IMR-90 (cell line): ENCODE results near the gene SYS1. TPM values are rescaled to one million over a fixed set of nuclear protein-coding genes. Genes with fewer than 3 reads are reported as not detected.

Experiments used
- ATAC-seq: fragments of 200-7000 bp; cut with Tn5 transposase; 2 replicates; pipeline ENCODE4 v1.9.1; 2020; ENCODE audit warnings: low read depth, mild to moderate bottlenecking, moderate library complexity
- BruUV-seq: library from RNA; stranded (reverse); fragments of 400-500 nt; replicated peaks from 2 replicates; lab custom pipeline; 2021; lab: Mats Ljungman, UMichigan
- CTCF ChIA-PET: fragments of 300-600 bp; formaldehyde crosslinking; extraction: SDS; loops from one replicate; lab custom pipeline; 2021; ENCODE audit warnings: antibody characterized with exemption; lab: Yijun Ruan, JAX
- POLR2A ChIA-PET: fragments of 300-600 bp; sonication (Branson Sonifier 250); formaldehyde crosslinking; loops from one replicate; lab custom pipeline; 2022; ENCODE audit warnings: antibody characterized with exemption; ENCODE audit not compliant: unreplicated experiment; lab: Charles Lee
- DNase-seq: peaks from one replicate; pipeline ENCODE4 v3.0.0; 2013
- H2AFZ ChIP-seq: replicated peaks from 2 replicates; pipeline ENCODE3; 2013; ENCODE audit warnings: low read length, mild to moderate bottlenecking; ENCODE audit not compliant: poor library complexity
- H2AK5ac ChIP-seq: 2 replicates; pipeline ENCODE4 v1.6.1; 2013; ENCODE audit warnings: low read depth, low read length, inconsistent platforms
- H2AK9ac ChIP-seq: replicated peaks from 2 replicates; pipeline ENCODE3; 2013; ENCODE audit warnings: mild to moderate bottlenecking, low read depth, low read length, moderate library complexity; ENCODE audit not compliant: poor library complexity
- H2BK120ac ChIP-seq: 2 replicates; pipeline ENCODE4 v1.6.1; 2013; ENCODE audit warnings: low read depth, low read length, inconsistent platforms
- H2BK15ac ChIP-seq: 3 replicates; pipeline ENCODE4 v1.6.1; 2013; ENCODE audit warnings: low read depth, low read length, inconsistent platforms
- H2BK20ac ChIP-seq: 2 replicates; pipeline ENCODE4 v1.6.1; 2013; ENCODE audit warnings: low read depth, mild to moderate bottlenecking, inconsistent platforms, low read length, moderate library complexity
- H2BK5ac ChIP-seq: 2 replicates; pipeline ENCODE4 v1.6.1; 2013; ENCODE audit warnings: mild to moderate bottlenecking, low read depth, low read length, inconsistent platforms; ENCODE audit not compliant: poor library complexity, severe bottlenecking
- H3K14ac ChIP-seq: replicated peaks from 2 replicates; pipeline ENCODE4 v1.6.1; 2013; ENCODE audit warnings: low read depth, low read length, inconsistent platforms
- H3K18ac ChIP-seq: 2 replicates; pipeline ENCODE4 v1.6.1; 2013; ENCODE audit warnings: low read depth, low read length, control low read depth
- H3K23ac ChIP-seq: 2 replicates; pipeline ENCODE4 v1.6.1; 2013; ENCODE audit warnings: low read depth, low read length, inconsistent platforms
- H3K27ac ChIP-seq: 2 replicates; pipeline ENCODE4 v1.5.1; 2013; ENCODE audit warnings: mild to moderate bottlenecking, control low read depth, low read length; ENCODE audit not compliant: insufficient read depth
- H3K27me3 ChIP-seq: 2 replicates; pipeline ENCODE4 v1.6.1; 2013; ENCODE audit warnings: low read length; ENCODE audit not compliant: control insufficient read depth, insufficient read depth
- H3K36me3 ChIP-seq: 2 replicates; pipeline ENCODE4 v1.6.1; 2013; ENCODE audit warnings: low read length, mixed read lengths; ENCODE audit not compliant: control insufficient read depth, insufficient read depth
- H3K4ac ChIP-seq: 2 replicates; pipeline ENCODE4 v1.6.1; 2013; ENCODE audit warnings: low read depth, low read length, inconsistent platforms
- H3K4me1 ChIP-seq: 2 replicates; pipeline ENCODE4 v1.6.1; 2013; ENCODE audit warnings: low read length, mixed read lengths; ENCODE audit not compliant: control insufficient read depth, insufficient read depth
- H3K4me2 ChIP-seq: 2 replicates; pipeline ENCODE4 v1.6.1; 2013; ENCODE audit warnings: low read depth, mild to moderate bottlenecking, control low read depth, low read length, moderate library complexity
- H3K4me3 ChIP-seq: 2 replicates; pipeline ENCODE4 v1.5.1; 2013; ENCODE audit warnings: low read depth, mild to moderate bottlenecking, control low read depth, low read length, moderate library complexity; ENCODE audit not compliant: insufficient read depth
- H3K56ac ChIP-seq: 2 replicates; pipeline ENCODE4 v1.6.1; 2013; ENCODE audit warnings: low read length, inconsistent platforms; ENCODE audit not compliant: insufficient read depth; ENCODE audit errors: extremely low read depth
- H3K79me1 ChIP-seq, 2 experiments: 2 replicates each; pipeline ENCODE4 v1.6.1; 2013; ENCODE audit warnings: low read length in 2 of 2, inconsistent platforms in 1 of 2, low read depth in 1 of 2
- H3K9ac ChIP-seq: 2 replicates; pipeline ENCODE4 v1.6.1; 2013; ENCODE audit warnings: low read depth, low read length, control low read depth
- H3K9me1 ChIP-seq: 2 replicates; pipeline ENCODE4 v1.6.1; 2013; ENCODE audit warnings: low read length, inconsistent platforms; ENCODE audit not compliant: insufficient read depth
- H3K9me3 ChIP-seq: 2 replicates; pipeline ENCODE4 v1.6.1; 2013; ENCODE audit warnings: low read length; ENCODE audit not compliant: control insufficient read depth, insufficient read depth
- H4K20me1 ChIP-seq: 2 replicates; pipeline ENCODE4 v1.6.1; 2013; ENCODE audit warnings: low read length, inconsistent platforms; ENCODE audit not compliant: insufficient read depth
- H4K5ac ChIP-seq: 2 replicates; pipeline ENCODE4 v1.6.1; 2013; ENCODE audit warnings: mild to moderate bottlenecking, low read depth, low read length, control low read depth
- H4K8ac ChIP-seq, 2 experiments: 2 replicates each; pipeline ENCODE4 v1.6.1; 2013; ENCODE audit warnings: low read depth in 2 of 2, low read length in 2 of 2, control low read depth in 1 of 2, inconsistent platforms in 1 of 2
- H4K91ac ChIP-seq: 2 replicates; pipeline ENCODE4 v1.6.1; 2013; ENCODE audit warnings: low read depth, low read length, inconsistent platforms; ENCODE audit not compliant: insufficient read depth
- BHLHE40 ChIP-seq: fragments of 150-350 bp; IDR thresholded peaks from 2 replicates; pipeline ENCODE4 v1.6.1; 2016; ENCODE audit warnings: mild to moderate bottlenecking, low read depth, low read length
- CEBPB ChIP-seq: IDR thresholded peaks from 2 replicates; pipeline ENCODE4 v1.6.1; 2012; ENCODE audit warnings: low read depth, low read length, improper control_type of control experiment
- CHD1 ChIP-seq: IDR thresholded peaks from 2 replicates; pipeline ENCODE4 v1.6.1; 2012; ENCODE audit warnings: low read depth, low read length, improper control_type of control experiment
- ELK1 ChIP-seq: fragments of 150-350 bp; IDR thresholded peaks from 2 replicates; pipeline ENCODE4 v1.6.1; 2016; ENCODE audit warnings: low read depth, mild to moderate bottlenecking, low read length, moderate library complexity, borderline replicate concordance
- FOS ChIP-seq: fragments of 150-350 bp; IDR thresholded peaks from 2 replicates; pipeline ENCODE4 v1.6.1; 2016; ENCODE audit warnings: low read depth, low read length
- MAZ ChIP-seq: IDR thresholded peaks from 2 replicates; pipeline ENCODE4 v1.6.1; 2012; ENCODE audit warnings: low read depth, mild to moderate bottlenecking, low read length, improper control_type of control experiment, moderate library complexity, borderline replicate concordance
- MXI1 ChIP-seq: IDR thresholded peaks from 2 replicates; pipeline ENCODE4 v1.6.1; 2012; ENCODE audit warnings: low read depth, mild to moderate bottlenecking, low read length, moderate library complexity, borderline replicate concordance
- RAD21 ChIP-seq: IDR thresholded peaks from 2 replicates; pipeline ENCODE4 v1.6.1; 2012; ENCODE audit warnings: low read length, improper control_type of control experiment
- RCOR1 ChIP-seq: IDR thresholded peaks from 2 replicates; pipeline ENCODE4 v1.6.1; 2012; ENCODE audit warnings: mild to moderate bottlenecking, low read length, improper control_type of control experiment; ENCODE audit not compliant: insufficient replicate concordance
- RFX5 ChIP-seq: IDR thresholded peaks from 2 replicates; pipeline ENCODE4 v1.8.0; 2012; ENCODE audit warnings: low read depth, mild to moderate bottlenecking, low read length, moderate library complexity
- SMC3 ChIP-seq: fragments of 150-350 bp; IDR thresholded peaks from 2 replicates; pipeline ENCODE4 v1.6.1; 2016; ENCODE audit warnings: low read depth, mild to moderate bottlenecking, antibody characterized with exemption, low read length, moderate library complexity
- WGBS, 2 experiments: methylation state at CpG; one replicate each; pipeline versions ENCODE4 v1.1.5 to v1.1.7; 2013; ENCODE audit warnings: missing lambda C conversion rate in 2 of 2; ENCODE audit not compliant: insufficient read length in 1 of 2; ENCODE audit errors: extremely low coverage in 2 of 2; 5-methylcytosine and 5-hydroxymethylcytosine counted together
- dilution Hi-C: fragments of 300-500 bp; cut with HindIII; formaldehyde crosslinking; loops from one replicate; pipeline ENCODE4 v1.14.3; 2018; ENCODE audit warnings: low sequenced_read_pairs; ENCODE audit not compliant: unreplicated experiment
- in situ Hi-C: fragments of 300-500 bp; cut with MboI; formaldehyde crosslinking; loops from 3 replicates; pipeline ENCODE4 v1.14.3; 2019; ENCODE audit warnings: low sequenced_read_pairs, inconsistent platforms, mixed read lengths
- intact Hi-C: fragments of 100-400 bp; cut with micrococcal nuclease; formaldehyde crosslinking; loops from 2 replicates; pipeline ENCODE4 v1.10.0; 2022
- polyA plus RNA-seq, 3 experiments: library from polyadenylated mRNA; depleted of rRNA; stranded (reverse); fragments of >200 nt; gene quantifications; 2 replicates each; pipeline ENCODE4 v1.2.3, GENCODE V29; 2012; ENCODE audit warnings: low replicate concordance in 1 of 3
- total RNA-seq: library from RNA; depleted of rRNA; stranded (reverse); fragments of >200 nt; gene quantifications from 2 replicates; pipeline ENCODE4 v1.2.3, GENCODE V29; 2012
- TF ChIP-seq, protein P1 (sequence below): fragments of 150-350 bp; IDR thresholded peaks from 2 replicates; pipeline ENCODE4 v1.6.1; 2017; ENCODE audit warnings: mild to moderate bottlenecking, antibody characterized with exemption, low read length, low read depth

Gene SYS1
- total and polyA plus RNA-seq, 2 of the 4 experiments (the other 2 are of a cell fraction), result 12.9 to 24.6 TPM

DNA sequence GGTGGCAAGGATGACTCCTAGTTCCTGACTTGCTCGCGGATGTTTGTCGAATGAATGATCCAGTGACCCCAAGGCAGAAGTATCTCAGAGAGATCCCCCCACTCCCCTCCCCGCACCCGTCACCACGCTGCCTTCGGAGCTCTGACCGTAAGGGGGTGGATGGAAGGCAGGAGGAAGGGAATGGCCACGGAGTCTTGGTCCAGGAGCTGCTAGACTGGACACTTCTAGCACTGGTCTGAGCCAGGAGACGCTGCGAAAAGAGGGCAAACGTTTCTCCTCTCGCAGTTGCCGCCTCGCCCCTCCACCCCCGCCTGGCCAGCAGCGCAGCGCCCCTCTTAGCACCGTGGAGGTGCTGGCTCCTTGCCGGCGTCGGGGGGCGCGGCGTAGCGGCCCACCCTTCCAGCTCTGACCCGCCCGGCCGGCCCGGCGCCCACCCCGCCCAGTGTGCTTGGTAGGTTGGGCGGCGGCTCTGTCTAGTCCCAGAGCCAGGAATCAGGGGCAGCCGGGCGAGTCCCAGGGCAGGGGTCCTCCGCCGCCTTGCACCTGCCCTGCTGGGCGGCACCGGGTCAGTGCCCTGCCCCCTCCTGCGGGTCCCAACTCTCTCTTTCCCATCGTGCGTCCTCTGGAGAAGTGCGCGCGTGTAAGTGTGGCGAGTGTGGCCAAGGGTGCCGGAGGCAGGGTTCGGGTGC, 42.8 kb downstream of the SYS1 start (continued):
- no peak for TF ChIP-seq RCOR1

DNA sequence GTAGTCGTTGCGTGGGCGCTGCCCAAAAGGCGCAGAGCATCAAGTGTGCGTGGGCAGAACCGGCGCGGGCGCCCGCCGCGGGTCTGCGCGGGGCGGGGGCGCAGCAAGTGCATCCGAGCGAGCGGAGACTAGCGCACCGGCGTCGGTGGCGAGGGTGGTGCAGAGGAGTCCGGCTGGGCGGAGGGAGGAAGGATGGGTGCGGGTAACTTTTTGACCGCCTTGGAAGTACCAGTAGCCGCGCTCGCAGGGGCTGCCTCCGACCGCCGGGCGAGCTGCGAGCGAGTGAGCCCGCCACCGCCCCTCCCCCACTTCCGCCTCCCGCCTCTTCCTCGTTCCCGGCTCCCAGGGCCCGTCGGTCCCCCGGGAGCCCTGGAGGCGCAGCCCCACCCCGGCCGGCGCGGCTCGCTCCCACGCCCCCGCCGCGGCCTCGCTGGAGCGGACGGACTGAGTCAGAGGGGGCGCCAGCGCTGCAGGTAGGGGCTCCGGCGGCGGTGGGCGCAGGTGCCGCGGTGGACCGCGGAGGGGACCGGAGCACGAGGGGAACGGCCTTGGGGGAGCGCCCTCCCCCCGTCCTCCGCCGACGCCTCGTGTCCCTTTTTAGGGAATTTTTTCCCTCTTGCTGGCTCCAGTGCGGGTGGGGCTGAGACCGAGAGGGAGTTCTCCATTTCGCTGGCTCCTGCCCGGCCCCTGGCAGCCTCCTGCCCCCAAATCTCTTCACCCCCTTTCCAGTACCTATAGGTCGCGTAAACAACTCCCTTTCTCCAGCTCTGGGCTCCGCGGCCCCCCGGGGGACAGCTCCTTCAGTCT, 43.5 kb downstream of the SYS1 start:
- peak overlapping the region; percentile 56 for H3K9ac ChIP-seq
- intact Hi-C loops (no loop called here), in situ Hi-C loops (no loop called here), dilution Hi-C loops (no loop called here)
- H3K14ac ChIP-seq, result peak overlapping the region; percentile 8; the same call in 1 of the 2 replicates
- H3K4me2 ChIP-seq, result peak overlapping the region; percentile 91
- no peaks in the 10 kb centered on the region for H3K9me1 ChIP-seq
- H2BK20ac ChIP-seq, result no peak overlapping the region
- BruUV-seq, result no TSS peak
- no peak overlapping the region; the same call in 1 of the 2 replicates for H3K18ac ChIP-seq
- H3K27me3 ChIP-seq, result no peaks in the 10 kb centered on the region
- ATAC-seq (peak; percentile 67), DNase-seq (no peak)
- H3K9me3 ChIP-seq, result no peaks in the 10 kb centered on the region
- no peaks in the 10 kb centered on the region; the same call in 1 of the 2 replicates for H3K36me3 ChIP-seq
- no peak overlapping the region; the same call in 1 of the 2 replicates for H4K91ac ChIP-seq
- POLR2A ChIA-PET, result interaction anchor here (0.6 kb wide), 1 partner anchor 19 kb away, joined by 3 read pairs; no protein-coding TSS in a partner anchor
- peak overlapping the region; percentile 37 for H2AK9ac ChIP-seq
- peak overlapping the region; percentile 49; the same call in 1 of the 2 replicates for H4K5ac ChIP-seq
- peaks cover 4% of the 10 kb centered on the region; the same call in 1 of the 2 replicates for H3K4me1 ChIP-seq
- H2AK5ac ChIP-seq, result no peak overlapping the region
- no peak overlapping the region for H2BK5ac ChIP-seq
- H3K79me1 ChIP-seq, result peaks cover 0 to 10% of the 10 kb centered on the region in 2 experiments; a peak in 2 of 4 replicates
- H2BK15ac ChIP-seq, result no peak overlapping the region
- peak overlapping the region; percentile 48 to 59; a peak in 2 of 4 replicates for H4K8ac ChIP-seq
- H4K20me1 ChIP-seq, result no peaks in the 10 kb centered on the region
- H2BK120ac ChIP-seq, result no peak overlapping the region
- peak overlapping the region; percentile 61 for H3K4ac ChIP-seq
- CTCF ChIA-PET, result no interaction called here
- H3K27ac ChIP-seq, result peak overlapping the region; percentile 4; the same call in 1 of the 2 replicates
- peak overlapping the region; percentile 92 for H2AFZ ChIP-seq
- H3K56ac ChIP-seq, result no peak overlapping the region
- peak overlapping the region; percentile 63 for H3K4me3 ChIP-seq
- 2% methylated on average over 6 of the region's 87 CpGs; no CpG with 5 or more reads in 1 of the 2 experiments for WGBS, 2 experiments
- H3K23ac ChIP-seq, result 0 out of 2 replicates have a peak overlapping the region, but pooled peaks have one; percentile 66
- no peak for TF ChIP-seq ELK1
- TF ChIP-seq CHD1, result no peak
- TF ChIP-seq, protein P1, sequence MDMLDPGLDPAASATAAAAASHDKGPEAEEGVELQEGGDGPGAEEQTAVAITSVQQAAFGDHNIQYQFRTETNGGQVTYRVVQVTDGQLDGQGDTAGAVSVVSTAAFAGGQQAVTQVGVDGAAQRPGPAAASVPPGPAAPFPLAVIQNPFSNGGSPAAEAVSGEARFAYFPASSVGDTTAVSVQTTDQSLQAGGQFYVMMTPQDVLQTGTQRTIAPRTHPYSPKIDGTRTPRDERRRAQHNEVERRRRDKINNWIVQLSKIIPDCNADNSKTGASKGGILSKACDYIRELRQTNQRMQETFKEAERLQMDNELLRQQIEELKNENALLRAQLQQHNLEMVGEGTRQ, result no peak
- no peak for TF ChIP-seq RFX5
- TF ChIP-seq MAZ, result no peak; the same call in 1 of the 2 replicates
- TF ChIP-seq CEBPB, result no peak
- no peak for TF ChIP-seq BHLHE40
- no peak for TF ChIP-seq SMC3
- TF ChIP-seq MXI1, result no peak
- TF ChIP-seq RCOR1, result no peak
- no peak for TF ChIP-seq RAD21
- no peak for TF ChIP-seq FOS
